ENCODE measurements around the gene TAS1R3.

TAS1R3 gene

DNA sequence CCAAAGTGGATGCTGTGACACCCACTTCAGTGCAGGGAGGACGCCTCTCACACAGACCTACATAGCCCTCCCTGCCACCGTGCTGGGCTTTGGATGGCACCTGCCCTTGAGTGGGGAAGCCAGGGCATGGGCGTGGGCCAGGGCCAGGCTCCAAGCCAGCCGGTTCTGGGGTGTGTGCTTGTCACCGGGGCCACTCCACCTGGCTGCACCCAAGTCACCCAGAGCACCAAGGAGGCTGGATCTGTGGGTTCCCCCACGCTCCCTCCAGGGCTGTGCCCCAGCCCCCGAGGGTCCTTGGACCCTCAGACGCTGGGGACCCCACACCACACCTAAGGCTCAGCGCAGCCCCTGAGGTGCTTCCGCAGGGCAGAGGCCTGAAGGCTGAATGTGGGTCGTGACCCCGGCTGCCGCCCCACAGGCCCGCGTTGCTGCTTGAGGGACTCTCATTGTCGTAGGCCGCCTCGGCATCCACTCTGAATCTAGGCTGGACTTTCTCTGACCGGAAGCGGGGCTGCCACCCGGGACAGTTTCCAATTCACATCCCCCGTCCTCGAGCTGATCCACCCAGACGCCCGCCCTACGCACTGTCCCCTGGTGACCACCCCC, 25.8 kb downstream of the TAS1R3 start:
- no peak overlapping the region for H3K27ac ChIP-seq (replicated peaks)
- peaks cover 47% of the 10 kb centered on the region for H3K27me3 ChIP-seq (ENCODE audit: insufficient read depth, poor library complexity, severe bottlenecking)
- TF ChIP-seq GABPA (IDR thresholded peaks at IDR 0.05; ENCODE audit: low read depth) (no peak), POLR2AphosphoS5 (IDR thresholded peaks at IDR 0.05; ENCODE audit: low read depth) (no peak), REST (IDR thresholded peaks at IDR 0.05; ENCODE audit: insufficient replicate concordance, low read depth) (no peak), SPI1 (IDR thresholded peaks at IDR 0.05; ENCODE audit: borderline replicate concordance, low read depth) (no peak)
- TF ChIP-seq, protein P1, sequence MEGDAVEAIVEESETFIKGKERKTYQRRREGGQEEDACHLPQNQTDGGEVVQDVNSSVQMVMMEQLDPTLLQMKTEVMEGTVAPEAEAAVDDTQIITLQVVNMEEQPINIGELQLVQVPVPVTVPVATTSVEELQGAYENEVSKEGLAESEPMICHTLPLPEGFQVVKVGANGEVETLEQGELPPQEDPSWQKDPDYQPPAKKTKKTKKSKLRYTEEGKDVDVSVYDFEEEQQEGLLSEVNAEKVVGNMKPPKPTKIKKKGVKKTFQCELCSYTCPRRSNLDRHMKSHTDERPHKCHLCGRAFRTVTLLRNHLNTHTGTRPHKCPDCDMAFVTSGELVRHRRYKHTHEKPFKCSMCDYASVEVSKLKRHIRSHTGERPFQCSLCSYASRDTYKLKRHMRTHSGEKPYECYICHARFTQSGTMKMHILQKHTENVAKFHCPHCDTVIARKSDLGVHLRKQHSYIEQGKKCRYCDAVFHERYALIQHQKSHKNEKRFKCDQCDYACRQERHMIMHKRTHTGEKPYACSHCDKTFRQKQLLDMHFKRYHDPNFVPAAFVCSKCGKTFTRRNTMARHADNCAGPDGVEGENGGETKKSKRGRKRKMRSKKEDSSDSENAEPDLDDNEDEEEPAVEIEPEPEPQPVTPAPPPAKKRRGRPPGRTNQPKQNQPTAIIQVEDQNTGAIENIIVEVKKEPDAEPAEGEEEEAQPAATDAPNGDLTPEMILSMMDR (IDR thresholded peaks at IDR 0.05; ENCODE audit: insufficient read depth, low read length), result no peak
- no peak overlapping the region for H3K4me3 ChIP-seq (replicated peaks; ENCODE audit: insufficient read depth, low read length)
- DNase-seq (ENCODE audit: low read depth in 1 of 2, low spot score in 1 of 2), result no peak

GRCh38 chr1:1357871-1358432, 26.9 kb downstream of the TAS1R3 start:
- DNase-seq (ENCODE audit: low read depth in 1 of 2, low spot score in 1 of 2), result no peak
- Histone ChIP-seq H3K27ac (replicated peaks) (no peak overlapping the region), H3K27me3 (ENCODE audit: insufficient read depth, poor library complexity, severe bottlenecking) (peaks cover 38% of the 10 kb centered on the region), H3K4me3 (replicated peaks; ENCODE audit: insufficient read depth, low read length) (no peak overlapping the region)
- TF ChIP-seq, protein P1 (IDR thresholded peaks at IDR 0.05; ENCODE audit: insufficient read depth, low read length), result no peak
- TF ChIP-seq GABPA (IDR thresholded peaks at IDR 0.05; ENCODE audit: low read depth), result no peak
- no peak for TF ChIP-seq REST (IDR thresholded peaks at IDR 0.05; ENCODE audit: insufficient replicate concordance, low read depth)
- no peak for TF ChIP-seq SPI1 (IDR thresholded peaks at IDR 0.05; ENCODE audit: borderline replicate concordance, low read depth)
- TF ChIP-seq POLR2AphosphoS5 (IDR thresholded peaks at IDR 0.05; ENCODE audit: low read depth), result no peak

DNA sequence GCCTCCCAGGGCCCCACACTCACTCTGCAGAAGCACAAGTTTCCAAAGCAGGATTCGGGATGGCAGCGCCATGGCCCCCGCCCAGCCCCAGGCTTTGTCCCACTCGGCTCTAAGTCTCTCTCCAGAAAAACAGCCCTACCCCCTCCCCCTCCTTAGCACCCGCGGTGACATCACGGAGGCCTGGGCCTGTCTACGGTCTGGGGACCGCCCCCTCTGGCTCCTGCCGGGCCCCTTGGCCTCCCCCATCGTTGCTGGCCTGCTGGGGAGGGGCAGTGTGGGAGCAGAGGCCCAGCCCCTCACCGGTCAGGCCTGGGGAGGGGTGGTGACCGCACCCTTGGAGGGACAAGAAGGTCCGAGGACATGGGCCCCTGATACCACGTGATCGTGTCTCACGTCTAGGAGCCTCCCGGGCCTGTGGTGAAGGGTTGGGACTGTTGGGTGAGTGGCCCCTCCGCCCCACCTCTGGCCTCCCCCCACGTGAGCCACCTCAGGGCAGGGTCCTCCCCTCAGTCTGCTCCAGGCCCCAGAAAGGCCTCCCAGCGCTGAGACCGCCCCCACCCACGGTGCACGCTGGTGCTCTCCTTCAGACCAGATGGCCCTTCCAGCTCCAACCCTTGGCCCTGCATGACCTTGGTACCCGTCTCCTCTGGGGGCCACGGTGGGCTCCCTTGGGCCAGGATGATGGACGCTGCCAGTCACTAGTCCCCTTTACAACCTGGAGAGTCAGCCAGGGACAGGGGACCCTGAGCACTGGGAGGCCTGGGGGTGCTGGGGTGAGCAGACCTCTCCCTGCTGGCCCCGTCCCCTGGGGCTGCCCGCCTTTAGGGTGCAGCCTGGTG, 27.6 kb downstream of the TAS1R3 start, which contains the start of gene MXRA8:
Gene MXRA8, minus strand, starts transcription at position 123 of the 839 bp plus-strand sequence. Its CDS starts 51 bp downstream, at position 72.
- no peak within 1 kb of the TSS for H3K27ac ChIP-seq (replicated peaks)
- no peak for TF ChIP-seq SPI1 (IDR thresholded peaks at IDR 0.05; ENCODE audit: borderline replicate concordance, low read depth)
- H3K4me3 ChIP-seq (replicated peaks; ENCODE audit: insufficient read depth, low read length), result no peak within 1 kb of the TSS
- peaks cover 31% of the 10 kb centered on the region for H3K27me3 ChIP-seq (ENCODE audit: insufficient read depth, poor library complexity, severe bottlenecking)
- DNase-seq (ENCODE audit: low read depth in 1 of 2, low spot score in 1 of 2), result no peak

GRCh38 chr1:1359308-1359663, 28.2 kb downstream of the TAS1R3 start:
- Histone ChIP-seq H3K4me3 (replicated peaks; ENCODE audit: insufficient read depth, low read length) (no peak overlapping the region), H3K27me3 (ENCODE audit: insufficient read depth, poor library complexity, severe bottlenecking) (peaks cover 24% of the 10 kb centered on the region), H3K27ac (replicated peaks) (no peak overlapping the region)
- TF ChIP-seq, protein P1 (IDR thresholded peaks at IDR 0.05; ENCODE audit: insufficient read depth, low read length), result no peak
- TF ChIP-seq POLR2AphosphoS5 (IDR thresholded peaks at IDR 0.05; ENCODE audit: low read depth), result no peak
- no peak for TF ChIP-seq REST (IDR thresholded peaks at IDR 0.05; ENCODE audit: insufficient replicate concordance, low read depth)
- TF ChIP-seq SPI1 (IDR thresholded peaks at IDR 0.05; ENCODE audit: borderline replicate concordance, low read depth), result no peak
- TF ChIP-seq GABPA (IDR thresholded peaks at IDR 0.05; ENCODE audit: low read depth), result no peak
- DNase-seq (ENCODE audit: low read depth in 1 of 2, low spot score in 1 of 2), result no peak

All from HL-60 (cell line).